LoVo (cell line): ENCODE measurements around the gene TAF1D.

Experiments used
- DNase-seq: peaks from one replicate; pipeline ENCODE4 v3.0.0-alpha.2; 2016; ENCODE audit warnings: low spot score

TAF1D gene

DNA sequence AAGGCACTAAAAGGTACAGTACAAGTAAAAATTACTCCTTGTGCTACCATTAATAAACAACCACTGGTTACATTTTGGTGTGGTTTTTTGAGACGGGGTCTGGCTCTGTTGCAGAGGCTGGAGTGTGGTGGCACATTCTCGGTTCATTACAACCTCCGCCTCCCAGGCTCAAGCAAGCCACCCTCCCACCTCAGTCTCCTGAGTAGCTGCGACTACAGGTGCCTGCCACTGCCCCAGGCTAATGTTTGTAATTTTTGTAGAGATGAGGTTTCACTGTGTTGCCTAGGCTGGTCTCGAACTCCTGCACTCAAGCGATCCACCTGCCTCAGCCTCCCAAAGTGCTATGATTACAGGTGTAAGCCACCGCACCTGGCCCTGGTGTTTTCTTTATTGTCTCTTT is 20.8 kb downstream of the TAF1D start:
- no peak for DNase-seq

- no peak for DNase-seq
Observed at GRCh38 chr11:93719310-93719709, 22.0 kb downstream of the TAF1D start.

GRCh38 chr11:93718057-93718563 is 23.2 kb downstream of the TAF1D start:
- no peak for DNase-seq

GRCh38 chr11:93717501-93717900 is 23.8 kb downstream of the TAF1D start:
- DNase-seq = no peak

DNA sequence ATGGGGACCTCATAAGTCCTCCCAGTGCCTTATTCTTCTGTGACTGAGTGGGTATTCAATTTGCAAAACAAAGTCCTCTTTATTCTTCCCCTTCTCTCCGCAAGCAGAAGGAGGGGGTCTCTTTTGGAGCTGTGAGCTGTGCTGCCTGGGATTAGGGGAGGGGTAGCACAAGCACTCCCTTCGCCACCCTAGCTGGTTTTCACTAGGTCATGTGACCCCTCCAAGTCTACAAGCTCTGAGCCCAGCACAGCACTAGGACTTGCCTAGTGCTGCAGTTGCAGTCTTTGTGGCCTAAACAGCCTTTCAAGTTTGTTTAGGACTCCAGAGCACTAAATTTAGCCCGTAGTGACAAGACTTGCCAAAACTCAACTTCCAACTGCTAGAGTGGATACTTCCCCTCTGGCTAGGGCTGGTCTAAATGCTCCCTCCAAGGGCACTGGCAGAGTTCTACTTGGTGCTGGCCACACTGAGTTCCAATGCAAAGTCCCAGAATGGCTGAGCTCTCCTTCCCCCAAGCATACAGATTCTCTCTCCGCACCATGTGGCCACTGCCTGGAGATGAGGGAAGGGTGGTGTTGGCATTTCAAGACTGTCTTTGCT is 25.4 kb downstream of the TAF1D start:
- DNase-seq = no peak

- no peak for DNase-seq
Observed at GRCh38 chr11:93712678-93713077, 28.6 kb downstream of the TAF1D start.

- no peak for DNase-seq
Observed at GRCh38 chr11:93710239-93710638, 31.1 kb downstream of the TAF1D start.

GRCh38 chr11:93704237-93704636 is 37.1 kb downstream of the TAF1D start:
- no peak for DNase-seq

DNA sequence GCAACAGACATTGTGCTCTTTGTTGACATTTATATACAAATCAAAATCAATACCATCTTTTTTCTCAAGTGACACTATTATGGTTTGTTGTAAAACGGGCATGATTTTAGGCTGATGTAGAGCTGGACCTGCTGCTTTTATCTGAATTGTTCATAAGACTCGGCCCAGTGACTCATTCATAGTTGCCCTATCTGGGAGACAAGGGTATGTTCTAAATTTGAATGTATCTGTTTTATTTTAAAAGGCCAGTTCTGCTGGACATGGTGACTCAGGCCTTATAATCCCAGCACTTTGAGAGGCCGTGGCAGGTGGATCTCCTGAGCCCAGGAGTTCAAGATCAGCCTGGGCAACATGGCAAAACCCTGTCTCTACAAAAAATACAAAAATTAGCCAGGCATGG is 40.5 kb downstream of the TAF1D start:
- DNase-seq = no peak

GRCh38 chr11:93697611-93698010 is 43.7 kb downstream of the TAF1D start:
- DNase-seq = no peak

DNA sequence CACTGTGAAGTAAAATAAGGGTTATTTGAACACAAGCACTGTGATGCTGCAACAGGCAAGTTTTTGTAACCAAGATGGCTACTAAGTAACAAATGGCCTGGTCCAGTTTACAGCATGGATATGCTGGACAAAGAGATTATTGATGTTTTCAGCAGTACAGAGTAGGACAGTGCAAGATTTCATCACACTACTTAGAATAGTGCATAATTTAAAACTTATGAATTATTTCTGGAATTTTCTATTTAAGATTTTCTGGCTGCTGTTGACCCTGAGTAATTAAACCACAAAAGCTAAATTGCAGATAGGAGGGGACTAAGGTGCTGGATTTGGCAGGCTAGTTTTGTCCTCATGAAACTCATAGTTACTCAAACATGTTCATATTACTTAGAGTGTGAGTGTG is 46.7 kb downstream of the TAF1D start:
- DNase-seq = no peak

GRCh38 chr11:93694109-93694508 is 47.2 kb downstream of the TAF1D start:
- DNase-seq = no peak

GRCh38 chr11:93689240-93689639 is 52.1 kb downstream of the TAF1D start:
- no peak for DNase-seq

- no peak for DNase-seq
Observed at GRCh38 chr11:93686812-93687211, 54.5 kb downstream of the TAF1D start.

DNA sequence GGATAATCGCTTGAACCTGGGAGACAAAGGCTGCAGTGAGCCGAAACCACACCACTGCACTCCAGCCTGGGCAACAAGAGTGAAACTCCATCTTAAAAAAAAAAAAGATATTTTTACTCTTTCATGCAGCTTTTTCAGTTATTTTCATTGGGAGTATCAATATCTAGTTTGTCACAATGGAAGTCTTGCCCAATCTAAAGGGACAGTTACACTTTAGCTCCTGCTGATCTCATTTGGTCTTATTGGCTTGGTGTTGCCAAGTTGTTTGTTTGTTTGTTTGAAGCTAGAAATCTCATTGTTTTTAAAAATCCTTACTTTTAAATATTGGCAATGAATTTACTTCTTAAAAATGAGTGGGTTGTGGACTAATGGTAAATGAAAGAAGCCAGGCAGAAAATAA is 55.1 kb downstream of the TAF1D start:
- DNase-seq = no peak
